GM21529 (cell line): ENCODE measurements around the gene PRXL2A.
A peak's percentile ranks its signal among the peaks of the same experiment; 100 is the strongest.

Experiments used
- ATAC-seq: cut with Tn5 transposase; IDR thresholded peaks from one replicate; pipeline ENCODE4 v1.9.1; 2021; ENCODE audit not compliant: unreplicated experiment

The PRXL2A gene

GRCh38 chr10:80444124-80444523 lies 35.8 kb downstream of the PRXL2A start:
- no peak for ATAC-seq

- ATAC-seq, result peak; percentile 80
Measured at GRCh38 chr10:80444646-80445319, 36.4 kb downstream of the PRXL2A start.

GRCh38 chr10:80447436-80448190 lies 39.3 kb downstream of the PRXL2A start:
- no peak for ATAC-seq

- no peak for ATAC-seq
Measured at GRCh38 chr10:80448209-80448942, 40.0 kb downstream of the PRXL2A start.

GRCh38 chr10:80449520-80449919 lies 41.2 kb downstream of the PRXL2A start:
- no peak for ATAC-seq

GRCh38 chr10:80451132-80451531 lies 42.8 kb downstream of the PRXL2A start:
- no peak for ATAC-seq

- no peak for ATAC-seq
Measured at GRCh38 chr10:80452069-80452468, 43.7 kb downstream of the PRXL2A start.

- ATAC-seq, result no peak
Measured at GRCh38 chr10:80452640-80453039, 44.3 kb downstream of the PRXL2A start.

GRCh38 chr10:80453056-80453841 lies 44.9 kb downstream of the PRXL2A start:
- no peak for ATAC-seq

GRCh38 chr10:80453842-80454512 lies 45.6 kb downstream of the PRXL2A start, which contains the start of gene TSPAN14:
Gene TSPAN14 (plus strand): TSS chr10:80454310. CDS start chr10:80489234, 34,924 bp downstream.
- peak; percentile 58 for ATAC-seq

GRCh38 chr10:80454513-80455460 lies 46.4 kb downstream of the PRXL2A start:
- ATAC-seq, result peak; percentile 23

- no peak for ATAC-seq
Measured at GRCh38 chr10:80455461-80456349, 47.4 kb downstream of the PRXL2A start.

GRCh38 chr10:80457554-80458262 lies 49.4 kb downstream of the PRXL2A start:
- ATAC-seq, result no peak

- ATAC-seq, result no peak
Measured at GRCh38 chr10:80458263-80458625, 49.9 kb downstream of the PRXL2A start.

- no peak for ATAC-seq
Measured at GRCh38 chr10:80458638-80459037, 50.3 kb downstream of the PRXL2A start.

- ATAC-seq, result peak; percentile 43
Measured at GRCh38 chr10:80459047-80459865, 50.9 kb downstream of the PRXL2A start.
